Measurements from ENCODE around the gene PTCH2. TPM values are rescaled to one million over a fixed set of nuclear protein-coding genes. Genes with fewer than 3 reads are reported as not detected.

PTCH2 gene
- total RNA-seq, 1 donor from 2014 or later = 1.0 TPM

DNA sequence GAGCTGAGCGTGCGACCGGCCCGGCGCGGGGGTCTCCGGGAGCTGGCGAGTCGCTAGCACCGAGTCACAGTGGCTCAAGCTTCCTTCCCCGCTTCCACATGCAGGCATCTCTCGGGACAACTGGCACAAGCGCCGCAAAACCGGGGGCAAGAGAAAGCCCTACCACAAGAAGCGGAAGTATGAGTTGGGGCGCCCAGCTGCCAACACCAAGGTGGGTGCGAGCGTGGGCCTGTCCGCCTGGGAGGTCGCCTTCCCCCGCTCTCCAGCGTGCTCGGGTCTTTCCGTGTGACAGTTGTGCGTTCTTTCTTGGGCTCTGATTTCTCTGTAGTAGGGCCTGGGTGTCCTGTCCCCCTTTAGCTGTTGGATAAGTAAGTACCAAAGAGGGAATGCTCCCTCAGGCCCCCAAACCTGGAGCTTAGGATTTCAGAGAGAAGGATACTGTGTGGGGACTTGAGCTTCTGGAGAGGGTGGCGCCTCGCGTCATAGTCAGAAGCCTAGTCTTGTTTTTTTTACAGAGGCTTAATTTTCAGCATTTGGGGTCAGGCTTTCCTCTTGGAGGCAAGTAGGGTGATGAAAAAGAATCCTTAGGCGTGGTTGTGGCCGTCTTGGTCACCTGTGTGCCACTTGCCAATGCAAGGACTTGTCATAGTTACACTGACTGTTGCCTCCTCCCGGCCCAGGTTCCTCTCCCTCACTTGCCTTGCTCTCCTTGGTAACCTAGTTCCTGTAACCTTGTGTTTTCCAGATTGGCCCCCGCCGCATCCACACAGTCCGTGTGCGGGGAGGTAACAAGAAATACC lies 66.9 kb downstream of the PTCH2 start:
- TF ChIP-seq, protein P1, sequence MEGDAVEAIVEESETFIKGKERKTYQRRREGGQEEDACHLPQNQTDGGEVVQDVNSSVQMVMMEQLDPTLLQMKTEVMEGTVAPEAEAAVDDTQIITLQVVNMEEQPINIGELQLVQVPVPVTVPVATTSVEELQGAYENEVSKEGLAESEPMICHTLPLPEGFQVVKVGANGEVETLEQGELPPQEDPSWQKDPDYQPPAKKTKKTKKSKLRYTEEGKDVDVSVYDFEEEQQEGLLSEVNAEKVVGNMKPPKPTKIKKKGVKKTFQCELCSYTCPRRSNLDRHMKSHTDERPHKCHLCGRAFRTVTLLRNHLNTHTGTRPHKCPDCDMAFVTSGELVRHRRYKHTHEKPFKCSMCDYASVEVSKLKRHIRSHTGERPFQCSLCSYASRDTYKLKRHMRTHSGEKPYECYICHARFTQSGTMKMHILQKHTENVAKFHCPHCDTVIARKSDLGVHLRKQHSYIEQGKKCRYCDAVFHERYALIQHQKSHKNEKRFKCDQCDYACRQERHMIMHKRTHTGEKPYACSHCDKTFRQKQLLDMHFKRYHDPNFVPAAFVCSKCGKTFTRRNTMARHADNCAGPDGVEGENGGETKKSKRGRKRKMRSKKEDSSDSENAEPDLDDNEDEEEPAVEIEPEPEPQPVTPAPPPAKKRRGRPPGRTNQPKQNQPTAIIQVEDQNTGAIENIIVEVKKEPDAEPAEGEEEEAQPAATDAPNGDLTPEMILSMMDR (IDR thresholded peaks at IDR 0.05) = no peak
- Histone ChIP-seq H3K4me1 (peaks cover 29% of the 10 kb centered on the region), H3K4me3 (peak overlapping the region; percentile 97), H3K36me3 (peaks cover 49% of the 10 kb centered on the region), H3K27me3 (ENCODE audit: low read depth) (no peaks in the 10 kb centered on the region), H3K27ac (peak overlapping the region; percentile 98), H3K9me3 (no peaks in the 10 kb centered on the region)
- ATAC-seq = peak; percentile 30 to 38
- DNase-seq = no peak
- intact Hi-C loops (cut with DNase I) = no loop called here

DNA sequence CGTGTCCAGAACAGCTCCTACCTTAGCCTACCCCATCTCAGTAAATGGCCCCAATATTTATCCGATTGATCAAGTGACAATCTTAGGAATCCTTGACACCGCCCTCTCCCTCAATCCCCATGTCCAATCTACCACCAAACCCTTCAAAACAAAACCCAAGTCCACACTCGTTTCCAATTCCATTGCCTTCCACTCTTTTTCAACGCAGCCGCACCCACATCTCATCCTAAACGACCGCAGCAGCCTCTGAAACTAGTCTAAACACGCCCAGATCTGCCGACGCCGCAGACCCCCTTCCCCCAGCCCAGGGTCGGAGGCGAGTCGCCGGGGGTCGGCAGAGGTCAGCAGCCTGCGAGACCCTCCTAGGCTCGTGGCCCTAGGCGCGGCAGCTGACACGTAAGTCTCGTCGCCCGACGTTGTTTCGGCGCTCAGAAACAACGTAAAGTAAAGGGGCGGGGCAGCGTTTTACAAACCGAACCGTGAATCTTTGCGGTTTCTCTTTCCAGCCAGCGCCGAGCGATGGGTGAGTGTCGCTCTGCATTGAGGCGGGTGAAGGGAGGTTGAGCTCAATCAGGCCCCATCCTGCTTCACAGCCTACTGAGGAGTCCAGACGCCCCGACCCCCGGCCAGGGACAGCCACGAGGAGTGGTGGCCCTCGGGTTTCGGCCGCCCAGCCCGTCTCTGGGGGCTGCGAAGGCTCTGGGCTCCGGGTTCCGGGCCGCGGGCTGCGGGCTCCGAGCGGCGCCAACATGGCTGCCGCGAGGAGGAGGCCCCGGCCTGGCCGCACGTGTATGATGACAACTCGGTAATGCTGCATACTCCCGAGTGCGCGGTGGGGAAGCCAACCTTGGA lies 67.7 kb downstream of the PTCH2 start, which contains the start of gene RPS8:
Gene RPS8, plus strand, starts transcription at position 463 of the 852 bp plus-strand sequence. Its CDS starts 57 bp downstream, at position 520.
- Histone ChIP-seq H3K36me3 (peaks cover 41% of the 10 kb centered on the region), H3K27me3 (ENCODE audit: low read depth) (no peaks in the 10 kb centered on the region), H3K27ac (peak within 1 kb of the TSS; percentile 98), H3K9me3 (no peaks in the 10 kb centered on the region), H3K4me3 (peak within 1 kb of the TSS; percentile 97), H3K4me1 (peaks cover 29% of the 10 kb centered on the region)
- ATAC-seq = peak; percentile 93 to 96
- TF ChIP-seq, protein P1 (IDR thresholded peaks at IDR 0.05) = no peak
- DNase-seq = peak; percentile 93
- intact Hi-C loops (cut with DNase I) = no loop called here

Other genes with a start within 250 kb of the PTCH2 start
- gene TMEM53, start 168.8 kb downstream of the PTCH2 start, total RNA-seq = 22.6 TPM
- 14.5 TPM for gene ARMH1, start 168.5 kb downstream of the PTCH2 start, total RNA-seq
- not detected for gene RNU5D-1, start 112.1 kb downstream of the PTCH2 start, total RNA-seq
- gene KIF2C, start 103.4 kb downstream of the PTCH2 start, total RNA-seq = 1.7 TPM
- 1,341 TPM for gene RPS8, start 67.7 kb downstream of the PTCH2 start, total RNA-seq
- gene BEST4, start 55.1 kb downstream of the PTCH2 start, total RNA-seq = 1.7 TPM
- gene PLK3, start 42.9 kb downstream of the PTCH2 start, total RNA-seq = 27.7 TPM
- gene DYNLT4, start 35.9 kb downstream of the PTCH2 start, total RNA-seq = 5.2 TPM
- 8.7 TPM for gene BTBD19, start 34.7 kb downstream of the PTCH2 start, total RNA-seq
- gene EIF2B3, start 143.3 kb upstream of the PTCH2 start, total RNA-seq = 25.8 TPM
- gene HECTD3, start 168.1 kb upstream of the PTCH2 start, total RNA-seq = 47.6 TPM
- gene UROD, start 169.0 kb upstream of the PTCH2 start, total RNA-seq = 60.4 TPM